Thyroid gland (tissue), 4 donors: Measurements from ENCODE around the gene FKBP4.

Experiments
- CTCF ChIP-seq, 6 experiments: fragments of 200-600 bp in 3 of 6; fragments of 450-650 bp in 3 of 6; sonication (generic) in 3 of 6; IDR thresholded peaks; one replicate each; pipeline ENCODE4 v1.5.1; 2016 to 2019; ENCODE audit warnings: antibody characterized with exemption in 6 of 6, mild to moderate bottlenecking in 2 of 6, inconsistent platforms in 1 of 6, moderate library complexity in 1 of 6
- POLR2A ChIP-seq, 2 donors: fragments of 450-650 bp; IDR thresholded peaks; one replicate each; pipeline ENCODE4 v1.6.1; 2017; ENCODE audit warnings: antibody characterized with exemption in 2 of 2, mild to moderate bottlenecking in 2 of 2, moderate library complexity in 1 of 2

- TF ChIP-seq CTCF (IDR thresholded peaks at IDR 0.05) (no peak), POLR2A (IDR thresholded peaks at IDR 0.05) (no peak)
Observed at GRCh38 chr12:2819810-2820209, 25.0 kb downstream of the FKBP4 start.
